Central memory CD8-positive, alpha-beta T cell (primary cell): Measurements from ENCODE around the gene GTF2H4.
"Not testable (repeated sequence)": the region's sequence is repeated elsewhere in the genome, so short reads cannot be mapped to it uniquely, and the experiment has no call there.

Experiments
- ATAC-seq: fragments of 150-1000 bp; cut with Tn5 transposase; replicated peaks from 2 replicates; pipeline ENCODE4 v1.10.0; 2022; ENCODE audit warnings: mild to moderate bottlenecking, moderate FRiP score, moderate number of reproducible peaks; ENCODE audit not compliant: poor library complexity, severe bottlenecking; ENCODE audit errors: extremely low read depth
- DNase-seq, 2 donors: peaks; one replicate each; pipeline ENCODE4 v3.0.0; 2021; ENCODE audit warnings: low spot score in 2 of 2
- H3K27ac Mint-ChIP-seq: one replicate; pipeline ENCODE4 v1.8.0; 2022; ENCODE audit warnings: low read depth, mild to moderate bottlenecking, moderate library complexity, mixed read lengths
- H3K27me3 Mint-ChIP-seq: one replicate; pipeline ENCODE4 v1.8.0; 2022; ENCODE audit warnings: mixed read lengths
- H3K36me3 Mint-ChIP-seq: one replicate; pipeline ENCODE4 v1.8.0; 2022; ENCODE audit warnings: mild to moderate bottlenecking, moderate library complexity, mixed read lengths; ENCODE audit not compliant: insufficient read depth
- H3K4me1 Mint-ChIP-seq: one replicate; pipeline ENCODE4 v1.8.0; 2022; ENCODE audit warnings: mixed read lengths
- H3K4me3 Mint-ChIP-seq: one replicate; pipeline ENCODE4 v1.8.0; 2022; ENCODE audit warnings: mild to moderate bottlenecking, moderate library complexity, mixed read lengths
- H3K9me3 Mint-ChIP-seq: one replicate; pipeline ENCODE4 v1.8.0; 2022; ENCODE audit warnings: mixed read lengths

The GTF2H4 gene

GRCh38 chr6:30908700-30909099 lies 693 bp downstream of the GTF2H4 start:
- ATAC-seq, result no peak
- no peaks in the 10 kb centered on the region for H3K9me3 Mint-ChIP-seq

GRCh38 chr6:30910473-30910872 lies 2.5 kb downstream of the GTF2H4 start:
- ATAC-seq, H3K4me3 Mint-ChIP-seq, H3K27ac Mint-ChIP-seq, H3K27me3 Mint-ChIP-seq, H3K9me3 Mint-ChIP-seq, DNase-seq: not testable (repeated sequence)
- Mint-ChIP-seq H3K4me1 (peaks cover 36% of the 10 kb centered on the region), H3K36me3 (peaks cover 10% of the 10 kb centered on the region)

More at GRCh38 chr6:30908700-30909099, 693 bp downstream of the GTF2H4 start:
- no peaks in the 10 kb centered on the region for H3K27me3 Mint-ChIP-seq
- H3K27ac Mint-ChIP-seq, result peak overlapping the region; percentile 32
- peaks cover 8% of the 10 kb centered on the region for H3K36me3 Mint-ChIP-seq
- peaks cover 24% of the 10 kb centered on the region for H3K4me1 Mint-ChIP-seq
- no peak for DNase-seq
- peak overlapping the region; percentile 93 for H3K4me3 Mint-ChIP-seq

GRCh38 chr6:30912746-30913520 lies 4.9 kb downstream of the GTF2H4 start:
- H3K4me3 Mint-ChIP-seq, result peak overlapping the region; percentile 88
- peaks cover 19% of the 10 kb centered on the region for H3K36me3 Mint-ChIP-seq
- H3K27ac Mint-ChIP-seq, result peak overlapping the region; percentile 33
- peaks cover 49% of the 10 kb centered on the region for H3K4me1 Mint-ChIP-seq
- ATAC-seq (no peak), DNase-seq (no peak)
- H3K9me3 Mint-ChIP-seq, result no peaks in the 10 kb centered on the region
- H3K27me3 Mint-ChIP-seq, result no peaks in the 10 kb centered on the region

GRCh38 chr6:30913721-30914075 lies 5.7 kb downstream of the GTF2H4 start:
- DNase-seq, result peak in 1 of 2 donors; percentile 22
- ATAC-seq, result no peak
- H3K4me1 Mint-ChIP-seq, result peaks cover 41% of the 10 kb centered on the region
- peaks cover 22% of the 10 kb centered on the region for H3K36me3 Mint-ChIP-seq
- H3K27me3 Mint-ChIP-seq, result no peaks in the 10 kb centered on the region
- no peaks in the 10 kb centered on the region for H3K9me3 Mint-ChIP-seq
- peak overlapping the region; percentile 88 for H3K4me3 Mint-ChIP-seq
- H3K27ac Mint-ChIP-seq, result no peak overlapping the region

- Mint-ChIP-seq H3K9me3 (no peaks in the 10 kb centered on the region), H3K4me3 (peak within 1 kb of the TSS; percentile 88), H3K27me3 (no peaks in the 10 kb centered on the region), H3K27ac (peak within 1 kb of the TSS; percentile 85), H3K36me3 (peaks cover 22% of the 10 kb centered on the region), H3K4me1 (peaks cover 35% of the 10 kb centered on the region)
- ATAC-seq (peak; percentile 90), DNase-seq (peak; percentile 76 to 81)
Observed at GRCh38 chr6:30914076-30914853, 6.3 kb downstream of the GTF2H4 start, which contains the start of gene VARS2. Gene VARS2 (plus strand): TSS chr6:30914238. CDS start chr6:30914837, 599 bp downstream.

- H3K27ac Mint-ChIP-seq, result peak overlapping the region; percentile 85
- peaks cover 35% of the 10 kb centered on the region for H3K4me1 Mint-ChIP-seq
- ATAC-seq (no peak), DNase-seq (no peak)
- H3K9me3 Mint-ChIP-seq, result no peaks in the 10 kb centered on the region
- peaks cover 22% of the 10 kb centered on the region for H3K36me3 Mint-ChIP-seq
- peak overlapping the region; percentile 88 for H3K4me3 Mint-ChIP-seq
- H3K27me3 Mint-ChIP-seq, result no peaks in the 10 kb centered on the region
Observed at GRCh38 chr6:30914854-30915590, 7.0 kb downstream of the GTF2H4 start.

- Mint-ChIP-seq H3K4me1 (peaks cover 35% of the 10 kb centered on the region), H3K36me3 (peaks cover 26% of the 10 kb centered on the region), H3K27ac (peak overlapping the region; percentile 25), H3K4me3 (peak overlapping the region; percentile 88), H3K27me3 (no peaks in the 10 kb centered on the region), H3K9me3 (no peaks in the 10 kb centered on the region)
- no peak for DNase-seq
- no peak for ATAC-seq
Observed at GRCh38 chr6:30915591-30915946, 7.6 kb downstream of the GTF2H4 start.

- peaks cover 25% of the 10 kb centered on the region for H3K36me3 Mint-ChIP-seq
- H3K27ac Mint-ChIP-seq, result no peak overlapping the region
- H3K27me3 Mint-ChIP-seq, result no peaks in the 10 kb centered on the region
- ATAC-seq (no peak), DNase-seq (no peak)
- H3K4me3 Mint-ChIP-seq, result no peak overlapping the region
- H3K9me3 Mint-ChIP-seq, result no peaks in the 10 kb centered on the region
- peaks cover 34% of the 10 kb centered on the region for H3K4me1 Mint-ChIP-seq
Observed at GRCh38 chr6:30917041-30917440, 9.0 kb downstream of the GTF2H4 start.

GRCh38 chr6:30917487-30917886 lies 9.5 kb downstream of the GTF2H4 start:
- DNase-seq (no peak), ATAC-seq (no peak)
- Mint-ChIP-seq H3K27ac (no peak overlapping the region), H3K4me1 (peaks cover 30% of the 10 kb centered on the region), H3K9me3 (no peaks in the 10 kb centered on the region), H3K27me3 (no peaks in the 10 kb centered on the region), H3K4me3 (no peak overlapping the region), H3K36me3 (peaks cover 27% of the 10 kb centered on the region)

- H3K4me1 Mint-ChIP-seq, result peaks cover 28% of the 10 kb centered on the region
- no peaks in the 10 kb centered on the region for H3K27me3 Mint-ChIP-seq
- H3K27ac Mint-ChIP-seq, result no peak overlapping the region
- peaks cover 28% of the 10 kb centered on the region for H3K36me3 Mint-ChIP-seq
- ATAC-seq (no peak), DNase-seq (no peak)
- no peak overlapping the region for H3K4me3 Mint-ChIP-seq
- H3K9me3 Mint-ChIP-seq, result no peaks in the 10 kb centered on the region
Observed at GRCh38 chr6:30918670-30919069, 10.7 kb downstream of the GTF2H4 start.

- no peak for DNase-seq
- H3K9me3 Mint-ChIP-seq, result no peaks in the 10 kb centered on the region
- peaks cover 30% of the 10 kb centered on the region for H3K36me3 Mint-ChIP-seq
- H3K27ac Mint-ChIP-seq, result no peak overlapping the region
- H3K27me3 Mint-ChIP-seq, result no peaks in the 10 kb centered on the region
- no peak for ATAC-seq
- no peaks in the 10 kb centered on the region for H3K4me1 Mint-ChIP-seq
- H3K4me3 Mint-ChIP-seq, result no peak overlapping the region
Observed at GRCh38 chr6:30922447-30922852, 14.4 kb downstream of the GTF2H4 start.

- H3K9me3 Mint-ChIP-seq, H3K27me3 Mint-ChIP-seq, ATAC-seq, H3K27ac Mint-ChIP-seq, H3K4me3 Mint-ChIP-seq, DNase-seq, H3K4me1 Mint-ChIP-seq: not testable (repeated sequence)
- H3K36me3 Mint-ChIP-seq, result peaks cover 26% of the 10 kb centered on the region
Observed at GRCh38 chr6:30924040-30924627, 16.1 kb downstream of the GTF2H4 start.
